SH-SY5Y (cell line): Measurements from ENCODE around the gene ATE1.

Experiments used
- GATA2 ChIP-seq: IDR thresholded peaks from 2 replicates; pipeline ENCODE4 v1.6.1; 2011; ENCODE audit warnings: mild to moderate bottlenecking, low read depth, low read length
- GATA3 ChIP-seq: IDR thresholded peaks from 2 replicates; pipeline ENCODE4 v1.6.1; 2011; ENCODE audit warnings: low read depth, mild to moderate bottlenecking, low read length, moderate library complexity

- TF ChIP-seq GATA3 (no peak), GATA2 (no peak; the same call in 1 of the 2 replicates)
Measured at GRCh38 chr10:121800831-121801230, 127.0 kb downstream of the ATE1 start.
